Measurements from ENCODE around the gene MKRN2. TPM values are rescaled to one million over a fixed set of nuclear protein-coding genes. Genes with fewer than 3 reads are reported as not detected.

The MKRN2 gene
- total RNA-seq, 1 experiment from 2014 or later, result 27.9 TPM

- TF ChIP-seq ZBTB33 (IDR thresholded peaks at IDR 0.05; ENCODE audit: extremely low read depth, insufficient replicate concordance, low read length), result no peak
- TF ChIP-seq CTCF (IDR thresholded peaks at IDR 0.05 in 2 of 3, conservative IDR thresholded peaks at IDR 0.05 in 1 of 3; ENCODE audit: borderline replicate concordance in 1 of 3, insufficient read depth in 1 of 3, low read depth in 2 of 3, low read length in 2 of 3), result no peak
- no peak for TF ChIP-seq POLR2A (IDR thresholded peaks at IDR 0.05; ENCODE audit: borderline replicate concordance, extremely low read depth, insufficient read depth, insufficient read length)
- TF ChIP-seq EGR1 (IDR thresholded peaks at IDR 0.05; ENCODE audit: low read depth), result no peak
- no peak for TF ChIP-seq EZH2phosphoT487 (IDR thresholded peaks at IDR 0.05; ENCODE audit: borderline replicate concordance)
- TF ChIP-seq ZNF274 (IDR thresholded peaks at IDR 0.05; ENCODE audit: low read depth, low read length), result no peak
- no peak for TF ChIP-seq RAD21 (IDR thresholded peaks at IDR 0.05; ENCODE audit: low read depth)
- TF ChIP-seq YY1 (IDR thresholded peaks at IDR 0.05; ENCODE audit: extremely low read depth, insufficient replicate concordance, low read depth, low read length), result no peak
- no peak for TF ChIP-seq ATF3 (IDR thresholded peaks at IDR 0.05)
- TF ChIP-seq CEBPB (IDR thresholded peaks at IDR 0.05; ENCODE audit: low read depth), result no peak
Observed at GRCh38 chr3:12585970-12586369, 29.1 kb downstream of the MKRN2 start (continued).

GRCh38 chr3:12586403-12586802, 29.5 kb downstream of the MKRN2 start:
- ATAC-seq, result no peak
- peaks cover 51 to 65% of the 10 kb centered on the region in 2 experiments for H3K36me3 ChIP-seq (ENCODE audit: control insufficient read depth in 1 of 2, insufficient read depth in 2 of 2, low read length in 2 of 2)
- CTCF ChIA-PET, result no interaction called here
- TF ChIP-seq YY1 (IDR thresholded peaks at IDR 0.05; ENCODE audit: extremely low read depth, insufficient replicate concordance, low read depth, low read length) (no peak), CBX3 (IDR thresholded peaks at IDR 0.05; ENCODE audit: low read depth) (no peak), TCF7L2 (IDR thresholded peaks at IDR 0.05; ENCODE audit: borderline replicate concordance, extremely low read depth, insufficient read depth, insufficient read length) (no peak), ZFX (IDR thresholded peaks at IDR 0.05) (no peak), CTCF (IDR thresholded peaks at IDR 0.05 in 2 of 3, conservative IDR thresholded peaks at IDR 0.05 in 1 of 3; ENCODE audit: borderline replicate concordance in 1 of 3, insufficient read depth in 1 of 3, low read depth in 2 of 3, low read length in 2 of 3) (no peak), RAD21 (IDR thresholded peaks at IDR 0.05; ENCODE audit: low read depth) (no peak), REST (IDR thresholded peaks at IDR 0.05; ENCODE audit: low read depth) (no peak)

More at GRCh38 chr3:12586403-12586802, 29.5 kb downstream of the MKRN2 start:
- Histone ChIP-seq H3K4me1 (ENCODE audit: control insufficient read depth in 1 of 2, insufficient read depth in 2 of 2, low read length in 2 of 2) (no peaks in the 10 kb centered on the region), H3K4me3 (replicated peaks in 1 of 2; ENCODE audit: low read depth in 1 of 2, low read length in 2 of 2) (no peak overlapping the region), H3K79me2 (ENCODE audit: insufficient read depth, low read length) (peaks cover 3% of the 10 kb centered on the region; the same call in 1 of the 2 replicates), H2AFZ (ENCODE audit: low read depth, low read length, poor library complexity, severe bottlenecking) (no peak overlapping the region), H3K27ac (ENCODE audit: low read depth, low read length) (no peak overlapping the region), H3K9ac (ENCODE audit: low read length) (no peak overlapping the region), H3K27me3 (ENCODE audit: insufficient read depth, low read length) (no peaks in the 10 kb centered on the region), H4K20me1 (ENCODE audit: insufficient read depth) (no peaks in the 10 kb centered on the region; the same call in 1 of the 2 replicates), H3K4me2 (ENCODE audit: low read length) (no peak overlapping the region), H3K9me3 (ENCODE audit: control insufficient read depth in 1 of 2, insufficient read depth in 1 of 2, low read depth in 1 of 2, low read length in 2 of 2) (no peaks in the 10 kb centered on the region), H3K9me2 (ENCODE audit: insufficient read depth) (no peaks in the 10 kb centered on the region)
- DNase-seq (ENCODE audit: low read depth, low spot score), result no peak
- BruUV-seq (replicated peaks), result TSS peak; percentile 2
- ChIA-PET RAD21 (ENCODE audit: low non-redundant PET in 1 of 2, low total read pairs in 2 of 2, uncharacterized antibody in 2 of 2, unreplicated experiment in 2 of 2) (no interaction called here), POLR2A (no interaction called here)
- intact Hi-C loops (cut with micrococcal nuclease), result no loop called here

Measured in HCT116 (cell line).